ENCODE results near the gene PPARD. TPM values are rescaled to one million over a fixed set of nuclear protein-coding genes. Genes with fewer than 3 reads are reported as not detected.
"Not testable (repeated sequence)": the region's sequence is repeated elsewhere in the genome, so short reads cannot be mapped to it uniquely, and the experiment has no call there.

Gene PPARD
- total RNA-seq, 4 donors from 2014 or later = 1.5 to 26.6 (median 7.8) TPM

GRCh38 chr6:35299674-35300073 is 42.7 kb upstream of the PPARD start:
- no peak for TF ChIP-seq CTCF (IDR thresholded peaks at IDR 0.05)
- TF ChIP-seq POLR2A (IDR thresholded peaks at IDR 0.05) = no peak
- Histone ChIP-seq H3K36me3 (no peaks in the 10 kb centered on the region), H3K27me3 (no peaks in the 10 kb centered on the region), H3K4me1 (peaks cover 0 to 4% of the 10 kb centered on the region in 2 donors), H3K9me3 (no peaks in the 10 kb centered on the region), H3K4me3 (no peak overlapping the region), H3K27ac (no peak overlapping the region)
- no peak for DNase-seq
- intact Hi-C loops (cut with DNase I; ENCODE audit: low total_unique reads) = no loop called here

DNA sequence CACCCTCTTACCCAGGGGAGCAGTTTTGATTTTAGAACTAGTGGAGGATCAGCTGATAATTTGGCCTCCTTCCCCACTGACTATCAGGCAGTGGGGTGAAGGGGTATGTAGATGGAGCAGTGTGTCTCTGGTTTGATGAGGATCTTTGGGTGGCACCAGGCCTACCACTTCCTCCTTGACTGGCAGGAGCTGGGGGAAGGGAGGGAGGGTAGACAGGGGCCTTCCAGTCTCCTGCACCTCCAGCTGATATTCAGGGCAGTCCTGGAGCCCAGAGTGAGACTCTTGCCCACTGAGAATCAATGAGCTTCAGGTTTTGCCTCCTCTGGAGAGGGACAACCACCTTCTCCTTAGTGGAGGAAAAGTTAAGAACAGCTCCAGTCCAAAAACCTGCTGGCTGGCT is 41.5 kb upstream of the PPARD start:
- no peak for TF ChIP-seq POLR2A (IDR thresholded peaks at IDR 0.05)
- no peak for TF ChIP-seq CTCF (IDR thresholded peaks at IDR 0.05)
- Histone ChIP-seq H3K9me3 (no peaks in the 10 kb centered on the region), H3K27me3 (no peaks in the 10 kb centered on the region), H3K27ac (no peak overlapping the region), H3K4me1 (peaks cover 0 to 4% of the 10 kb centered on the region in 2 donors), H3K4me3 (no peak overlapping the region), H3K36me3 (no peaks in the 10 kb centered on the region)
- no peak for DNase-seq
- intact Hi-C loops (cut with DNase I; ENCODE audit: low total_unique reads) = no loop called here

DNA sequence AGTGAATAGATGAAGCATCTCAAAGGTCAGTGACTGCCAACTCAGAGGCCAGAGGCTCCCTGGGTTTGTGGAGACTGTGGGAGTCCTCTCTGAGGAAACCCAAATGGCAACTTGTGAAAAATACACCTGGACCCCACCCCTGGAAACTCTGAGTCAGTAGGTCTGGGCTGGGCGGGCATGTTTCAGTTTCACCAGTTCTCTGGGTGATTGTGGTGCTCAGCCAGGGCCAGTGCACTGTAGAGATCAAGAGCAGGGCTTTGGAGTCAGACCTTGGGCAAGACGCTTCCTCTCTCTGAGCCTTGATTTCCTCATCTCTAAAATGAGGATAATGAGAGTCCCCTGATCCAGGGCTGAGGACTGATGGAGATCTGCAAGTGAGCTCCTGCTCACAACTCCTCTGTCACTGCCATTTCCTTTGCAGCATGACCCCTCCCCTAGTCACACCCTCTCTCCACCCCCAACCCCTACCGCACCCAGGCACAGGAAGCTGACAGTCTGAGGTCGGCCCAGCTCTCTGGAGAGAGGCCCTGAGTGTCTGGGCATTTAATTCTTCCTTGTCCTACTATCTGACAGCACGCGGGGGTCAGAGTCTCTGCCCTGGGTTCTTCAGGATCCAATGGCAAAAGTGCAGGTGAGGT is 39.6 kb upstream of the PPARD start:
- DNase-seq = no peak
- intact Hi-C loops (cut with DNase I; ENCODE audit: low total_unique reads) = no loop called here

GRCh38 chr6:35304299-35304698 is 38.1 kb upstream of the PPARD start:
- Histone ChIP-seq H3K27me3 (no peaks in the 10 kb centered on the region), H3K4me1 (no peaks in the 10 kb centered on the region), H3K27ac (no peak overlapping the region), H3K9me3 (no peaks in the 10 kb centered on the region), H3K36me3 (no peaks in the 10 kb centered on the region), H3K4me3 (no peak overlapping the region)
- DNase-seq = no peak
- intact Hi-C loops (cut with DNase I; ENCODE audit: low total_unique reads) = no loop called here
- TF ChIP-seq CTCF (IDR thresholded peaks at IDR 0.05) = no peak
- no peak for TF ChIP-seq POLR2A (IDR thresholded peaks at IDR 0.05)

More for the DNA sequence above, 39.6 kb upstream of the PPARD start:
- TF ChIP-seq POLR2A (IDR thresholded peaks at IDR 0.05) (no peak), CTCF (IDR thresholded peaks at IDR 0.05) (no peak)
- Histone ChIP-seq H3K9me3 (no peaks in the 10 kb centered on the region), H3K27ac (no peak overlapping the region), H3K4me3 (no peak overlapping the region), H3K4me1 (no peaks in the 10 kb centered on the region), H3K27me3 (no peaks in the 10 kb centered on the region), H3K36me3 (no peaks in the 10 kb centered on the region)

DNA sequence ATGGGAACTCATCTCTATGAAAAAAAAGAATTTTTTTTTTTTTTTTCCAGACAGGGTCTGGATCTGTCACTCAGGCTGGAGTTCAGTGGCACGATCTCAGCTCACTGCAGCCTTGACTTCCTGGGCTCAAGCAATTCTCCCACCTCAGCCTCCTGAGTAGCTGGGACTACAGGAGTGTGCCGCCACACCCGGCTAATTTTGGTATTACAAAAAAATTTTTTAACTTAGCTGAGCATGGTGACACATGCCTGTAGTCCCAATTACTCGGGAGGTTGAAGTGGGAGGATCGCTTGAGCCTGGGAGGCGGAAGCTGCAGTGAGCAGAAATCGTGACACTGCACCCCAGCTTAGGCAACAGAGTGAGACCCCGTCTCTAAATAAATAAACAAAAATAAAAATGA is 37.2 kb upstream of the PPARD start:
- no peak for TF ChIP-seq POLR2A (IDR thresholded peaks at IDR 0.05)
- Histone ChIP-seq H3K27me3 (no peaks in the 10 kb centered on the region), H3K27ac (no peak overlapping the region), H3K36me3 (no peaks in the 10 kb centered on the region), H3K4me1 (no peaks in the 10 kb centered on the region), H3K4me3 (no peak overlapping the region), H3K9me3 (no peaks in the 10 kb centered on the region)
- intact Hi-C loops (cut with DNase I; ENCODE audit: low total_unique reads) = no loop called here
- DNase-seq = no peak

DNA sequence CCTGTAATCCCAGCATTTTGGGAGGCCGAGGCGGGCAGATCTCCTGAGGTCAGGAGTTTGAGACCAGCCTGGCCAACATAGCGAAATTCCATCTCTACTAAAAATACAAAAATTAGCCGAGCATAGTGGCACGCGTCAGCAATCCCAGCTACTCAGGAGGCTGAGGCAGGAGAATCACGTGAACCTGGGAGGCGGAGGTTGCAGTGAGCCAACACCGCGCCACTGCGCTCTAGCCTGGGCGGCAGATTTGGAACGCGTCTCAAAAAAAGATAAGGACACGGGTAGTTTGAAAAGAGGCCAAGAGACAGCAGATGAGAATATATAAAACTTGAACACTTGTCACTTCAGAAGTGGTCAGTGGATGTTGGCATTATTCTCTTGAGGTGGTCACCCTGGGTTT is 35.2 kb upstream of the PPARD start:
- H3K9me3 ChIP-seq; intact Hi-C loops (cut with DNase I; ENCODE audit: low total_unique reads); DNase-seq; H3K27me3 ChIP-seq; H3K4me1 ChIP-seq; H3K36me3 ChIP-seq; H3K27ac ChIP-seq; H3K4me3 ChIP-seq: not testable (repeated sequence)

DNA sequence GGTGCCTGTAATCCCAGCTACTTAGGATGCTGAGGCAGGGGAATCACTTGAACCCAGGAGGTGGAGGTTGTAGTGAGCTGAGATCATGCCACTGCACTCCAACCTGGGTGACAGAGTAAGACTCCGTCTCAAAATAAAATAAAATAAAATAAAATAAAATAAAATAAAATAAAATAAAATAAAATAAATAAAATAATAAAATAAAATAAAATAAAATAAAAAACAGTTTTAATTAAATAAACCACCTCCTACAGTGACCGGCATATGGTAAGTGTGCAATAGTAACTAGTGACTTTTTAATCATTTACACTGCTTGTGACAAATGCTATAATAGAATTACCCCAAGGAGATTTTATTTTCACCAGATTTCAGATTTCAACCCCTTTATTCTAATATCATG is 33.8 kb upstream of the PPARD start:
- H3K36me3 ChIP-seq; H3K9me3 ChIP-seq; H3K4me1 ChIP-seq; H3K27ac ChIP-seq; H3K27me3 ChIP-seq; intact Hi-C loops (cut with DNase I; ENCODE audit: low total_unique reads); DNase-seq; H3K4me3 ChIP-seq: not testable (repeated sequence)

All from uterus (tissue), 4 donors.